ENCODE measurements around the gene PCSK9.

PCSK9 gene

GRCh38 chr1:55039342-55040082 is at the start of gene PCSK9:
Gene PCSK9, plus strand, starts transcription at chr1:55039548. Its CDS starts 290 bp downstream, at chr1:55039838.
- no peak for DNase-seq (ENCODE audit: low read depth)

- DNase-seq (ENCODE audit: low read depth) = no peak
Observed at GRCh38 chr1:54989968-54990810, 49.2 kb upstream of the PCSK9 start.

- DNase-seq (ENCODE audit: low read depth) = no peak
Observed at GRCh38 chr1:54990916-54991315, 48.4 kb upstream of the PCSK9 start.

- no peak for DNase-seq (ENCODE audit: low read depth)
Observed at GRCh38 chr1:54991939-54992338, 47.4 kb upstream of the PCSK9 start.

- DNase-seq (ENCODE audit: low read depth) = no peak
Observed at GRCh38 chr1:54993140-54993539, 46.2 kb upstream of the PCSK9 start.

GRCh38 chr1:54994355-54994990 is 44.9 kb upstream of the PCSK9 start:
- DNase-seq (ENCODE audit: low read depth) = no peak

GRCh38 chr1:54995013-54995760 is 44.2 kb upstream of the PCSK9 start:
- DNase-seq (ENCODE audit: low read depth) = no peak

GRCh38 chr1:54995835-54996234 is 43.5 kb upstream of the PCSK9 start:
- no peak for DNase-seq (ENCODE audit: low read depth)

- peak; percentile 71 for DNase-seq (ENCODE audit: low read depth)
Observed at GRCh38 chr1:54996359-54996868, 42.9 kb upstream of the PCSK9 start.

GRCh38 chr1:54996869-54997710 is 42.3 kb upstream of the PCSK9 start:
- DNase-seq (ENCODE audit: low read depth) = no peak

- no peak for DNase-seq (ENCODE audit: low read depth)
Observed at GRCh38 chr1:54997711-54997986, 41.7 kb upstream of the PCSK9 start.

- DNase-seq (ENCODE audit: low read depth) = no peak
Observed at GRCh38 chr1:54998100-54998499, 41.2 kb upstream of the PCSK9 start.

- DNase-seq (ENCODE audit: low read depth) = no peak
Observed at GRCh38 chr1:54998677-54999076, 40.7 kb upstream of the PCSK9 start, which contains the start of gene BSND. Gene BSND, plus strand, starts transcription at chr1:54998933. Its CDS starts 254 bp downstream, at chr1:54999187.

- DNase-seq (ENCODE audit: low read depth) = no peak
Observed at GRCh38 chr1:55000110-55001085, 39.0 kb upstream of the PCSK9 start.

- no peak for DNase-seq (ENCODE audit: low read depth)
Observed at GRCh38 chr1:55001311-55001710, 38.0 kb upstream of the PCSK9 start.

- no peak for DNase-seq (ENCODE audit: low read depth)
Observed at GRCh38 chr1:55002686-55003085, 36.7 kb upstream of the PCSK9 start.

GRCh38 chr1:55005351-55006140 is 33.8 kb upstream of the PCSK9 start:
- no peak for DNase-seq (ENCODE audit: low read depth)

- DNase-seq (ENCODE audit: low read depth) = no peak
Observed at GRCh38 chr1:55006931-55007330, 32.4 kb upstream of the PCSK9 start.

GRCh38 chr1:55007625-55008024 is 31.7 kb upstream of the PCSK9 start:
- DNase-seq (ENCODE audit: low read depth) = no peak
